ENCODE measurements around the gene NABP2.
"Not testable (repeated sequence)": the region's sequence is repeated elsewhere in the genome, so short reads cannot be mapped to it uniquely, and the experiment has no call there.

The NABP2 gene

DNA sequence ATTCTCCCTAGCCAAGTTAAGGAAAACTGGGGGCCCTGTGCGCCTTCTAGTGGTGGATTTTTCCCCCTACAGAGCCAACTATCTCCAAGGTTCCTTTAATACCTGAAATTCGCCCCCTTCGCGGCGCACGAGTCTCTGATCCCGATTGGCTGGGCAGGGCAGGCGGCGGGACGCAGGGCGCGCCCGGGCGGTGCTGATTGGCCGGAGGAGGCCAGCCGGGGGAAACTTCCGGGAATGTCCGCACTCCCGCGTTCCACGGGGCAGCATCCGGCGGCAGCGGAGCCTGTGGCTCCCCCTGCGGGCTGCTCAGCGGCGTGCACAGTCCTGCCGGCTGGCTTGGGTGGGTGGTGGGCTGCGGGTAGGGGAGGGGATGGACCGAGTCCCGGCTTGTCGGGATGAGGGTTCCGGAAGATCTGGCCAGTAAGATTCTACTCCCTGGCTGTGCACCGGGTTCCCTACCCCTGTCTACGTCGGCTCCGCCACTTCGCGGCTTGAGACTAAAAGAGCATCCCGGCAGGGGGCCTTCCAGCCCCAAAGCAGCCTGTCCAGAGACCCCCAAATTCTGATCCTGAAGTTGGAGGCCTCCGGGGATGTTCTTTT lies at the start of gene NABP2:
Gene NABP2 (plus strand): TSS at position 241 of the 600 bp plus-strand sequence. CDS start 515 bp downstream, outside the sequence.
- DNase-seq (ENCODE audit: low read depth in 2 of 2), result peak; percentile 78 to 80

DNA sequence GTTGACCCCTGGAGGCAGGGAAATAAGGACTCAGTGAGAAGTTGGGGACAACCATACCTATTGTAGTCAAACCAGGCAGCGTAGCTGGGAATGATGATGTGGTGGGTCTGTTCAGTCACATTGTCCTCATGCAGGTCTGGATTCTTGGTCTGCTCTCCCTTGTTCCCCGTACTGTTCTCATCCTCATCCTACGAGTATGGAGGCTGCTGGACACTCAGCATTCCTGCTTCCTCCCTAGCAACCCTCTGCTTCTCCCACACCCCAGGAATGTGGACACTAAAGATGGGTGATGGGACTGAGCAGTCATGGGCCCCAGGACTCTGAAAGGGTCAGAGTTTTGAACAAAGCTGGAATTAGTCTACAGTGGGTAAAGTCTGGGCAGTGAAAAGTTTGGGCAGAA lies 45.8 kb upstream of the NABP2 start:
- no peak for DNase-seq (ENCODE audit: low read depth in 2 of 2)

DNA sequence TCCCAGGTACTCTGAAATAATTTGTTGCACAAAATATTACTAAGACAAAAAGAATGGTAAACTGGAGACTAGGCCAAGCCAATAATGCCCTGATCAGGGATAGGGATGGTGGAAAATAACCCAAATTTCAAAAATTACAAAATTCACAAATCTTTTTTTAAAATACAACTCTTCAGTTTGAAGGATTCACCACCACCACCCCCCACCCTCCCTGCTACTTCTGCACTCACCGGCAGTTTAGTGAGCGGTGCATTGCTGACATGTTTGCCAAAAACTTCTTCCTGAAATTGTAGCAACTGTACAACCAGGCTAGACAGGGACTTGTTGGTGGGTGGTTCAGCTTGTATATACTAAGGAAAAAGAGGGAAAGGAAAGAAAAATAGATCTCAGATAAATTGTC lies 37.2 kb upstream of the NABP2 start:
- no peak for DNase-seq (ENCODE audit: low read depth in 2 of 2)

DNA sequence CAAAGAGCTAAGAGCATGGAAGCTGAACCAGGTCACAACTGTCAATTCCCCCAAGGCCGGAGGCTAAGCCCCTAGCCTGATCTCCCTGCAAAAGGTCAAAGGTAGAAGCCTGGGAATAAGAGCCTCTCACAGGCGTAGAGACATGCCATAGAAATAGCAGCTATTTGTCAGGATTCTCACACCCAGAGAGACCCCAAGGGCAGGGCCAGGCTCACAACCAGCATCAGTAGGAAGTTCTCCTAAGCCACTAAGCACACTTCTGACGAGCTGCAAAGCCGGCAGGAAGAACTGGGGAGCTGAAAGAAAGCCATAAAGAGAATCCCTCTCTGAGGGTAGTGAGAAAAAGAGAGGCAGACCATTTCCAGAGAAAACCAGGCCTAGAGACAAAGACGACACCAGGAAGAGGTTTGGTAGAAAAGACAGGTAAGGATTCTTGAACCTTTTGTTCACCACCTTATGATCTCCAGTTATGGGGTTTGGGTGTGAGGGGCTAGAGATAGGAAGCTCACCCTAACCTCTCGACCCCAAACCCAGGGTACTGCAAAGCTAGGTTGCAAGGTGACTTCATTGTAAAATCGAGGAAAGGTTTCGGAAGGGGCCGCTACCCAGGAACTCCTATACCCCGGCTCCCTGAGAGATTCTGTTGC lies 35.9 kb upstream of the NABP2 start:
- no peak for DNase-seq (ENCODE audit: low read depth in 2 of 2)

- no peak for DNase-seq (ENCODE audit: low read depth in 2 of 2)
Measured at GRCh38 chr12:56188778-56189098, 35.4 kb upstream of the NABP2 start.

- peak; percentile 62 to 67 for DNase-seq (ENCODE audit: low read depth in 2 of 2)
Measured at GRCh38 chr12:56189099-56189917, 34.8 kb upstream of the NABP2 start, which contains the start of gene SMARCC2. Gene SMARCC2 (minus strand): TSS chr12:56189483. CDS start chr12:56189461, 22 bp downstream.

GRCh38 chr12:56189918-56190694 lies 34.0 kb upstream of the NABP2 start:
- DNase-seq (ENCODE audit: low read depth in 2 of 2), result peak; percentile 41 to 42

GRCh38 chr12:56190695-56191155 lies 33.4 kb upstream of the NABP2 start:
- no peak for DNase-seq (ENCODE audit: low read depth in 2 of 2)

GRCh38 chr12:56192582-56192981 lies 31.6 kb upstream of the NABP2 start:
- DNase-seq (ENCODE audit: low read depth in 2 of 2), result no peak

- DNase-seq (ENCODE audit: low read depth in 2 of 2), result peak; percentile 29 to 52
Measured at GRCh38 chr12:56193025-56193578, 31.0 kb upstream of the NABP2 start.

- DNase-seq (ENCODE audit: low read depth in 2 of 2), result not testable (repeated sequence)
Measured at GRCh38 chr12:56196818-56197550, 27.2 kb upstream of the NABP2 start.

DNA sequence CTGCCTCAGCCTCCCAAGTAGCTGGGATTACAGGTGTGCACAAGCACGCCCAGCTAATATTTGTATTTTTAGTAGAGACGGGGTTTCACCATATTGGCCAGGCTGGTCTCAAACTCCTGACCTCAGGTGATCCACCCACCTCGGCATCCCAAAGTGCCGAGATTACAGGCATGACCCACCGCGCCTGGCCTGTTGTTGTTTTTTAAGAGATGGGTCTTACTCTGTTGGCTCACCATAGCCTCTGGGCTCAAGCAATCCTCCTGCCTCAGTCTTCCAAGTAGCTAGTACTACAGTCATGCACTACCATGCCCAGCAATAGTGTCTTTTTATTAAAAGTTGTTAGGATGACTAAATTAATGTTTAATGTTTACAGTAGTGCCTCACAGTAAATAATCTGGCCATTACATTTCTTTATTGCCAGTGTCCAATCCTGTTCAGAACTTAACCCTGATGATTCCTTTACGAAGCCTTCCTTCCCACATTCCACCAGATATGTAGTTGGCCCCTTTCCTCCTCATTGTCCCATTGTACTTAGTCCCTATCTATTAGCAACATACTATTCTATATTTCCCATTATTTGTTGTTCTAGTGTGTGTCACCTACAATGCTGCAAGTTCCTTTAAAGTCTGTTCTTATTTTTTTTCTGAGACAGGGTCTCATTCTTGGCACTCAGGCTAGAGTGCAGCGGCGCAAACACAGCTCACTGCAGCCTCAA lies 26.1 kb upstream of the NABP2 start:
- DNase-seq (ENCODE audit: low read depth in 2 of 2), result no peak

DNA sequence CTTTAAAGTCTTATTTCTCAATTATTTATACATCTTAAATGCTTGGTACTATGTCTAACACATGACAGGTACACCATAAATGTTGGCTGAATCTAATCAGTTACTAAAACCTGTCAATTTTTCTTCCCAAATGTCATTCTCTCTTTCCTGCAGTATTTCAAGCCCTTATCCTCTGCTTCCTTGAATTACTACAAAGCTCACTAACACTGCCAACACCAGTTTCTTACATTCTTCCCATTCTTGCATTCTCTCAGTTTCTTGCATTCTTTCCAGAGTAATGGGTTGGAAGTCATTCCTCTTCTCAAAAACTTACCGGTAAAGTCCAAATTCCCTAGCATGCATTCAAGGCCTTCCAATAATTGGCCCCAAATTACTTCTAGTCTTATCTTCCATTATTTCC lies 25.3 kb upstream of the NABP2 start:
- DNase-seq (ENCODE audit: low read depth in 2 of 2), result no peak

DNA sequence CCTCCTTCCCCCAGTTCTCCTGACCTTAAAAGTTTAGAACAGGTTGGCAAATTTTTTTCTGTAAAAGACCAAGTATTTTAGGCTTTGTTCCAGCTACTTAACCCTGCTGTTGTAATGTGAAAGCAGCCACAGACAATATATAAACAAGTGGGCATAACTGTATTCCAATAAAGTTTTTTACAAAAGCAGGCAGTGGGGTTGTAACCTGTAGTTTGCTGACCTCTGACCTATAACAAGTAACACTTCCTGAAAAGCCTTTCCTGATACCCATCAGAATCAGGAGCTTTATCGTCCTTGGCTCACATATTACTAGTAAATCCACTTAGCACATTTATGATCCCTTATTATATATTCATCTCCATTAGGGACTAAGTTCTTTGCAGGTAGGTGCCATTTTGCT lies 21.8 kb upstream of the NABP2 start:
- DNase-seq (ENCODE audit: low read depth in 2 of 2), result no peak

GRCh38 chr12:56202838-56203237 lies 21.3 kb upstream of the NABP2 start:
- DNase-seq (ENCODE audit: low read depth in 2 of 2), result no peak

GRCh38 chr12:56204275-56204674 lies 19.9 kb upstream of the NABP2 start:
- DNase-seq (ENCODE audit: low read depth in 2 of 2), result no peak

DNA sequence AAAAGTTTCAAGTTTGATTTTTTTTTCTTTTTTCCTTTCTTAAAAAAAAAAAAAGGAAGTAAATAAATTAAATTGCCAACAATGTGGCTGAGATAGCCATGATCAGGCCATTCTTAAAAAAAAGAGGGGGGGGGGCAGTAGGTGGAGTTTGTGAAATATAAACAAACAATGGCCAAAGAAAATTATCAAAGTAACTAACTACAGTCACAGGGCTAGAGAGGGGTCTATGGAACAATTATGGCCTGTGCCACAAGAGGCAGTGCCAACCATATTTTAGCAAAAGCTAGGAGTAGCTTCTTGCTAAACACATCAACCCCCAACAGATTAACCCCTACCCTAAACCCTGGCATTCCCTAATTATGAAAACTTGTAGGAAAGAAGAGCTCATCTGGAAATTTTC lies 18.7 kb upstream of the NABP2 start:
- DNase-seq (ENCODE audit: low read depth in 2 of 2), result no peak

GRCh38 chr12:56206452-56207166 lies 17.5 kb upstream of the NABP2 start:
- no peak for DNase-seq (ENCODE audit: low read depth in 2 of 2)

DNA sequence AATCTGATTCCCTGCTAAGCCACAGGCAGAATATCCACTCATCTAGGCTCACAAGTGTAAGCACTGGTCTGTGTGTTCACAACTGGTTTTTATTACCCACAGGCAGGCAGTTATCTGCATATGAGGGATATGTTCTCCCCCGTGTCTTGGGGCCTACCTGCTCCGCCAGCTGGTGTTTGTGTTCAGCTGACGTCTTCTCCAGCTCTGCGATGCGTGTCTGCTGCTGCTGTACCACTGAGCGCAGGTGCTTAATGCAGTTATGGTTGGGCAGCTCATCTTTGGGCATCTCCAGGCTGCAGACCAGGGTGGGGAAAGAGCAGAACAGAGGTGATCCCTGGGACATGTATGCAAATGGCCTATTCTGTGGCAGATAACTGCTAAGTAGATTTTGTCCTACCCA lies 16.1 kb upstream of the NABP2 start:
- no peak for DNase-seq (ENCODE audit: low read depth in 2 of 2)

GRCh38 chr12:56212361-56212760 lies 11.8 kb upstream of the NABP2 start:
- no peak for DNase-seq (ENCODE audit: low read depth in 2 of 2)
